ENCODE measurements around the gene TGFA.

GRCh38 chr2:70472221-70472890, 81.3 kb downstream of the TGFA start:
- TF ChIP-seq CTCF (IDR thresholded peaks at IDR 0.05) (no peak), POLR2A (IDR thresholded peaks at IDR 0.05) (no peak)
